Gastrocnemius medialis (tissue), 4 donors: ENCODE measurements around the gene SORBS1.

Experiments used
- CTCF ChIP-seq, 5 experiments: fragments of 450-650 bp in 3 of 5; fragments of 200-600 bp in 2 of 5; sonication (generic) in 2 of 5; IDR thresholded peaks in 4 of 5; conservative IDR thresholded peaks in 1 of 5; 1 replicate in 4 of 5; 2 replicates in 1 of 5; pipeline ENCODE4 v1.5.1; 2016 to 2019; ENCODE audit warnings: antibody characterized with exemption in 5 of 5, mild to moderate bottlenecking in 3 of 5, moderate library complexity in 3 of 5
- POLR2A ChIP-seq, 2 donors: fragments of 450-650 bp; IDR thresholded peaks; one replicate each; pipeline ENCODE4 v1.6.1; 2017; ENCODE audit warnings: antibody characterized with exemption in 2 of 2, mild to moderate bottlenecking in 2 of 2, moderate library complexity in 2 of 2

- no peak for TF ChIP-seq CTCF (IDR thresholded peaks at IDR 0.05 in 4 of 5, conservative IDR thresholded peaks at IDR 0.05 in 1 of 5)
- TF ChIP-seq POLR2A (IDR thresholded peaks at IDR 0.05): peak; percentile 39 to 85
Observed at GRCh38 chr10:95273393-95274312, 287.5 kb downstream of the SORBS1 start.
